MV-4-11 (cell line): ENCODE data around the gene RETREG1.
"Not testable (repeated sequence)": the region's sequence is repeated elsewhere in the genome, so short reads cannot be mapped to it uniquely, and the experiment has no call there.

Source experiments
- DNase-seq: peaks from one replicate; lab custom pipeline; 2025; lab: John Stamatoyannopoulos, UW

The RETREG1 gene

GRCh38 chr5:16554110-16554509 lies 62.7 kb downstream of the RETREG1 start:
- DNase-seq = no peak

- peak; percentile 45 for DNase-seq
Measured at GRCh38 chr5:16552666-16553343, 64.0 kb downstream of the RETREG1 start.

- DNase-seq = no peak
Measured at GRCh38 chr5:16551628-16552027, 65.2 kb downstream of the RETREG1 start.

- DNase-seq = peak; percentile 22
Measured at GRCh38 chr5:16550316-16550952, 66.4 kb downstream of the RETREG1 start.

- DNase-seq = no peak
Measured at GRCh38 chr5:16549491-16550206, 67.1 kb downstream of the RETREG1 start.

GRCh38 chr5:16548812-16549211 lies 68.0 kb downstream of the RETREG1 start:
- no peak for DNase-seq

GRCh38 chr5:16548115-16548514 lies 68.7 kb downstream of the RETREG1 start:
- no peak for DNase-seq

GRCh38 chr5:16547200-16547842 lies 69.5 kb downstream of the RETREG1 start:
- DNase-seq = no peak

- DNase-seq = no peak
Measured at GRCh38 chr5:16546732-16547131, 70.1 kb downstream of the RETREG1 start.

- DNase-seq = no peak
Measured at GRCh38 chr5:16544607-16545374, 72.0 kb downstream of the RETREG1 start.

- peak; percentile 16 for DNase-seq
Measured at GRCh38 chr5:16543206-16543605, 73.6 kb downstream of the RETREG1 start.

- DNase-seq = no peak
Measured at GRCh38 chr5:16542236-16542635, 74.6 kb downstream of the RETREG1 start.

- DNase-seq = not testable (repeated sequence)
Measured at GRCh38 chr5:16541592-16541991, 75.2 kb downstream of the RETREG1 start.

- DNase-seq = no peak
Measured at GRCh38 chr5:16540421-16540820, 76.4 kb downstream of the RETREG1 start.

- no peak for DNase-seq
Measured at GRCh38 chr5:16539169-16539666, 77.6 kb downstream of the RETREG1 start.

GRCh38 chr5:16538006-16538405 lies 78.8 kb downstream of the RETREG1 start:
- no peak for DNase-seq

- DNase-seq = no peak
Measured at GRCh38 chr5:16536818-16537217, 80.0 kb downstream of the RETREG1 start.

- no peak for DNase-seq
Measured at GRCh38 chr5:16536246-16536645, 80.6 kb downstream of the RETREG1 start.

GRCh38 chr5:16534280-16534679 lies 82.5 kb downstream of the RETREG1 start:
- no peak for DNase-seq

- DNase-seq = no peak
Measured at GRCh38 chr5:16531063-16531648, 85.6 kb downstream of the RETREG1 start.

GRCh38 chr5:16529306-16529705 lies 87.5 kb downstream of the RETREG1 start:
- no peak for DNase-seq
